ENCODE results near the gene LPA. TPM values are rescaled to one million over a fixed set of nuclear protein-coding genes. Genes with fewer than 3 reads are reported as not detected.
"Not testable (repeated sequence)": the region's sequence is repeated elsewhere in the genome, so short reads cannot be mapped to it uniquely, and the experiment has no call there.

The LPA gene, protein sequence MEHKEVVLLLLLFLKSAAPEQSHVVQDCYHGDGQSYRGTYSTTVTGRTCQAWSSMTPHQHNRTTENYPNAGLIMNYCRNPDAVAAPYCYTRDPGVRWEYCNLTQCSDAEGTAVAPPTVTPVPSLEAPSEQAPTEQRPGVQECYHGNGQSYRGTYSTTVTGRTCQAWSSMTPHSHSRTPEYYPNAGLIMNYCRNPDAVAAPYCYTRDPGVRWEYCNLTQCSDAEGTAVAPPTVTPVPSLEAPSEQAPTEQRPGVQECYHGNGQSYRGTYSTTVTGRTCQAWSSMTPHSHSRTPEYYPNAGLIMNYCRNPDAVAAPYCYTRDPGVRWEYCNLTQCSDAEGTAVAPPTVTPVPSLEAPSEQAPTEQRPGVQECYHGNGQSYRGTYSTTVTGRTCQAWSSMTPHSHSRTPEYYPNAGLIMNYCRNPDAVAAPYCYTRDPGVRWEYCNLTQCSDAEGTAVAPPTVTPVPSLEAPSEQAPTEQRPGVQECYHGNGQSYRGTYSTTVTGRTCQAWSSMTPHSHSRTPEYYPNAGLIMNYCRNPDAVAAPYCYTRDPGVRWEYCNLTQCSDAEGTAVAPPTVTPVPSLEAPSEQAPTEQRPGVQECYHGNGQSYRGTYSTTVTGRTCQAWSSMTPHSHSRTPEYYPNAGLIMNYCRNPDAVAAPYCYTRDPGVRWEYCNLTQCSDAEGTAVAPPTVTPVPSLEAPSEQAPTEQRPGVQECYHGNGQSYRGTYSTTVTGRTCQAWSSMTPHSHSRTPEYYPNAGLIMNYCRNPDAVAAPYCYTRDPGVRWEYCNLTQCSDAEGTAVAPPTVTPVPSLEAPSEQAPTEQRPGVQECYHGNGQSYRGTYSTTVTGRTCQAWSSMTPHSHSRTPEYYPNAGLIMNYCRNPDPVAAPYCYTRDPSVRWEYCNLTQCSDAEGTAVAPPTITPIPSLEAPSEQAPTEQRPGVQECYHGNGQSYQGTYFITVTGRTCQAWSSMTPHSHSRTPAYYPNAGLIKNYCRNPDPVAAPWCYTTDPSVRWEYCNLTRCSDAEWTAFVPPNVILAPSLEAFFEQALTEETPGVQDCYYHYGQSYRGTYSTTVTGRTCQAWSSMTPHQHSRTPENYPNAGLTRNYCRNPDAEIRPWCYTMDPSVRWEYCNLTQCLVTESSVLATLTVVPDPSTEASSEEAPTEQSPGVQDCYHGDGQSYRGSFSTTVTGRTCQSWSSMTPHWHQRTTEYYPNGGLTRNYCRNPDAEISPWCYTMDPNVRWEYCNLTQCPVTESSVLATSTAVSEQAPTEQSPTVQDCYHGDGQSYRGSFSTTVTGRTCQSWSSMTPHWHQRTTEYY (N-terminal part only)
- not detected for total RNA-seq
- long read RNA-seq, result 0 reads

GRCh38 chr6:160664198-160664597, at the start of gene LPA:
LPA (minus strand) TSS chr6:160664275; CDS start chr6:160664214, 61 bp downstream.
- intact Hi-C loops (cut with DNase I); DNase-seq (ENCODE audit: low spot score): not testable (repeated sequence)

DNA sequence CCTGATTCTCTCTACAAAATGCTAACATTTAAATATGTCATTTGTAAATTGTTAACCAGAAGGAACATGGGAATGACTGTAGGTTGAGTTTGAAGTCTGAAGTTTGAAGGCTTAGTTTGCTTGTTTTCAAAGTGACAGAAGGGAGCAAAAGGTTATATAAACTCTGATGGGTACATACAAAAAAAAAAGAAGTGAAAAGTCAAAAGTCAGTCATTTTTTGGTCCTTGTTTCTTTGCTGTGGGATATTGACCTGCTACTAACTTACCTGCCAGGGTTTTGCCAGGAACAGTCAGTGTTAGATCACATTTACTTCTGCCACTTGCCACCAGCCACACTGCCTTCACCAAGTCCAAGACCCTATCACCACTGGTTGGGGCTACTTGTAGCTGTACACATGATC, 44.9 kb upstream of the LPA start:
- intact Hi-C loops (cut with DNase I); DNase-seq (ENCODE audit: low spot score): not testable (repeated sequence)

DNA sequence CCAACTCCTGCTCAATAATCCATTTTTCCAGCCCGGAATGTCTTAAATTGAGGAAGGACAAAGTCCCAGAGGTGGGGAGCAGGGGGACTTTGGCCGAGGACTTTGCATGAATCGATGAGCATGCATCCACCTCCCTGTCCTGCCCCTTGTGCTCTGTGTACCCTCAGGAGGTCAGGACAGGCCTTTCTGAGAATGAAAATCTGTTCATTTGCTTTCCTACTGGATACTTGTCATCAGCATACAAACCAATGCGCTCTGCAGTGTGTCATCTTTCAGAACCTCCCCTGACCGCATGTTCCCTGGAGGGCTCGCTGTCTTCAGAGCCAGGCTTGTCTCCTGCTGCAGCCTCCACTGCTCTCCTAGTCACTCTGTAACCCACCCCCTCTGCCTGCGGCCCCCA, 40.6 kb upstream of the LPA start:
- intact Hi-C loops (cut with DNase I); DNase-seq (ENCODE audit: low spot score): not testable (repeated sequence)

DNA sequence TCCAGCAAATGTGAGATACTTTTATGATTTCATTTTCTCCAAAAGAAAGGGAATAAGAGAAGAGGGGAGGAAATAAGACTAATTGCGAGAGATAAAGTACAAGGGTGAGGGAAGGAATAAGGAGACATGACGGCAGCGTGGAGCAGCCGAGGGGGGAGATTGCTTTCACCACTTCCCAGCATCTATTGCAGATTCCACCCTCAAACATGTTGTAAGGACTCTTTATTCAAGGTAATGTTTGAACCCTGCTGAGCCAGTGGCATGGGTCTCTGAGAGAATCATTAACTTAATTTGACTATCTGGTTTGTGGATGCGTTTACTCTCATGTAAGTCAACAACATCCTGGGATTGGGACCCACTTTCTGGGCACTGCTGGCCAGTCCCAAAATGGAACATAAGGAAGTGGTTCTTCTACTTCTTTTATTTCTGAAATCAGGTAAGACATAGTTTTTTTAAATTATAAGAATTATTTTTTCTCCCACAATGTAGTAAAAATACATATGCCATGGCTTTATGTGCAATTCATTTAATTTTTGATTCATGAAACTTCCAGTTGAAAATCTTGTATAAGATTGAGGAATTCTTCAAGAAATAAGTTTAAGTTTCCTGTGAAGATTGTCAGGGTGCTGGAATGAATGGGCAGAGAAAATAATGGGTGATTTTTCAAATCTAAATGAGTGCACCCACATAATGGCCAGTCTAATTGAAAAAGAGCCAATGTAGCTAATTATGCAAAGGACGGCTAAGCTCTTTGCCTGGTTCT, 38.0 kb upstream of the LPA start, which contains the start of gene PLG:
TSS of gene PLG (plus strand) at position 327 of the 763 bp plus-strand sequence. CDS start at position 388, 61 bp downstream.
- intact Hi-C loops (cut with DNase I), result not testable (repeated sequence)

DNA sequence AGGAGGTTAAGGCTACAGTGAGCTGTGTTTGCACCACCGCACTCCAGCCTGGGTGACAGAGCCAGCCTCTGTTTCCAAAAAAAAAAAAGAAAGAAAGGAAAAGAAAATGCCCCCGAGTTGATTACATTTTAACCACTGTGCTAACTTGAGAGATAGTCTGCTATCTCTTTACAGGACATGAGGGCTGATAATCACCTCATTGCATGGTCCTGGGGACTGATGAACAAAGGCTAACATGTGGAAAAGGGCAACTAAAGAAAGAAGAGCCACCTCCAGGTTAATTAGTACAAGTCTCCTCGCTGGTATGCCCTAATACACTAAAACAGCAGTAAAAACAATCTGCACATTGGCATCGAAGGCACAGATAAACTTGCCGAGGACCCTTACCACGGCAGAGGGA, 33.8 kb upstream of the LPA start:
- intact Hi-C loops (cut with DNase I), result no loop called here
- DNase-seq (ENCODE audit: low spot score), result no peak

More for the DNA sequence above, 38.0 kb upstream of the LPA start, which contains the start of gene PLG:
- DNase-seq (ENCODE audit: low spot score), result not testable (repeated sequence)

GRCh38 chr6:160696884-160697283, 32.8 kb upstream of the LPA start:
- intact Hi-C loops (cut with DNase I); DNase-seq (ENCODE audit: low spot score): not testable (repeated sequence)

DNA sequence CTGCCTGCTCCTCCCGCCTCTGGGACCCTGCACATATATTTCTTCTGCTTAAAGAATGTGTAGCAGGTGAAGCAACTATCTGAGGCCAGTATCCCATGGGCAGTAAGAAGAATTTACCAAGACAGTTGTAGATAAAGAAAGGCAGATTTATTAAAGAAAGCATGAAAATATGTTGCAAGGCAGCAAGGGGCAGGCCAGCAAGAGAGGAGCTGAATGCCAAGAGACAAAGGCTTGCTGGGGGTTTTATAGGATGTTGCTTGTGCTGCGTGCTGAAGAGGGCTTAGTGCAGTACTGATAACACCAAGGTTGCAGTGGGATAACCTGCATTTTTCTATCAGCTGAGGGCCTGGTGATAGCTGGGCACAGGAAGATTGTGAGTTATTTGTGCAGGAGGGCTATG, 31.5 kb upstream of the LPA start:
- intact Hi-C loops (cut with DNase I); DNase-seq (ENCODE audit: low spot score): not testable (repeated sequence)

DNA sequence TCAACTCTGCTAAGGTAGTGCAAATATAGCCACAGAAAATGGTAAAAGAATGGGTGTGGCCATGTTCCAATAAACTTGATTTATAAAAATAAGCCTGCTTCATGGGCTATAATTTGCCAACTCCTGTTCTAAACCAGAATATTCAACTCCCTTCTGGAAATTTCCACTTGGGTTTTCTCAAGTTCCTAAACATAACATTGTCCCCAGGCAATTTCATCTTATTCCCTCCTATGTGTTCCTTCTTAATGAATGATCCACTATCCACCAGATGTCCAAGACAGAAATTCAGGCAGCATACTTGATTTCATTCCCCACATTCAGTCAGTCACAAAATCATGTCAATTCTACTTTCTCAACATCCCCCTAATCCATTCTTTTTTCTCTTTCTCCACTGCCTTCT, 30.9 kb upstream of the LPA start:
- intact Hi-C loops (cut with DNase I); DNase-seq (ENCODE audit: low spot score): not testable (repeated sequence)

DNA sequence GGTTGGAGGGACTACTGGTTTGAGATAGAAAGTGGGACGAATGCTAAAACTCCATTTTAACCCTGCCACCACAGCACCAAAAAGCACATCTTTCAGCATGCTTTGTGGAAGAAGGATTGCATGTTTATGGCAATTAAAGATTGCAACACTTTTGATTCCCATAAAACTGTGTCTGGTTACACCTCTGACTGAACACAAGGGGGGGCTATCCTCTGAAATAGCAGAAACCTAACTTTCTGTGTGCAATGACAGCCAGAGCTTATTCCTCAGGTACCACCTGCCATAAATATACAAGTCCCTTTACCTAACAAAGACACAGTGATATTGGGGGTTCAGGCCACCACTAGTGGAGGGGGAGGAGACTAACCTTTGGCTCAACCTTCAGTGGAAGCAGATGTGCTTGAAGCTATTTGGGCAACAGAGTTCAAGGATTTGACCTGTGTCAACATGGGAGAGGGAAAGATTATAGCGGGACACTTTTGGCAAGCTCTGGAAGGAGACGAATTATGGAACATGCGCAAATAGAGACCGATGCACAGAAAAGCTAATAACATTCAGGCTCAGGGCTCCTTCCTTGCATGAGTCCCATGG, 28.4 kb upstream of the LPA start:
- intact Hi-C loops (cut with DNase I), result no loop called here
- no peak for DNase-seq (ENCODE audit: low spot score)

GRCh38 chr6:160691617-160692016, 27.5 kb upstream of the LPA start:
- intact Hi-C loops (cut with DNase I), result no loop called here
- no peak for DNase-seq (ENCODE audit: low spot score)

DNA sequence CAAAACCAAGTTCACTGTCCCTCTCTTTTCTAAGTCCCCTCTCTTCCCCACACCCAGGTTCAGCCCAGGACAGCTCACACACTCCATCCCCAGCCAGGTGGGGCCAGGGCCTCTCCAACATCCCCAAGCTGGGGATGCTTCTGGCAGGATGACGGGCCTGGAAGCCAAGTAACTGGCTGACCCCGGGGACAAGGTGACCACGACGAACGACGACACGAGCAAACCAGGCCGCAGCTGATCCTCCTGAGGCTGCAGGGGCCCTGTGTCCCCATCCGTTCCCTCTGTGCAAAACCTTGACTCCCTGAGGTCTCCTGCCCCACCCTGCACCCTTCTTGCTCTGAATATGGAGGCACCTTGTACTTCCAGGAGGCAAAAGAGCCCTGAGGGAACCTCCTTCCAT, 26.4 kb upstream of the LPA start:
- DNase-seq (ENCODE audit: low spot score), result no peak
- intact Hi-C loops (cut with DNase I), result no loop called here

- no peak for DNase-seq (ENCODE audit: low spot score)
- intact Hi-C loops (cut with DNase I), result no loop called here
Measured at GRCh38 chr6:160685762-160686450, 21.8 kb upstream of the LPA start.

DNA sequence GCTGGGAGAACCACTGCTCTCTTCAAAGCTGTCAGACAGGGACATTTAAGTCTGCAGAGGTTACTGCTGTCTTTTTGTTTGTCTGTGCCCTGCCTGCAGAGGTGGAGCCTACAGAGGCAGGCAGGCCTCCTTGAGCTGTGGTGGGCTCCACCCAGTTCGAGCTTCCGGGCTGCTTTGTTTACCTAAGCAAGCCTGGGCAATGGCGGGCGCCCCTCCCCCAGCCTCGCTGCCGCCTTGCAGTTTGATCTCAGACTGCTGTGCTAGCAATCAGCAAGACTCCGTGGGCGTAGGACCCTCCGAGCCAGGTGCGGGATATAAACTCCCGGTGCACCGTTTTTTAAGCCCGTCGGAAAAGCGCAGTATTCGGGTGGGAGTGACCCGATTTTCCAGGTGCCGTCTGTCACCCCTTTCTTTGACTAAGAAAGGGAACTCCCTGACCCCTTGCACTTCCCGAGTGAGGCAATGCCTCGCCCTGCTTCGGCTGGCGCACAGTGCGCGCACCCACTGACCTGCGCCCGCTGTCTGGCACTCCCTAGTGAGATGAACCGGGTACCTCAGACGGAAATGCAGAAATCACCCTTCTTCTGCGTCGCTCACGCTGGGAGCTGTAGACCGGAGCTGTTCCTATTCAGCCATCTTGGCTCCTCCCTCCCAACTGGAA, 21.2 kb upstream of the LPA start:
- not testable (repeated sequence) for DNase-seq (ENCODE audit: low spot score)

DNA sequence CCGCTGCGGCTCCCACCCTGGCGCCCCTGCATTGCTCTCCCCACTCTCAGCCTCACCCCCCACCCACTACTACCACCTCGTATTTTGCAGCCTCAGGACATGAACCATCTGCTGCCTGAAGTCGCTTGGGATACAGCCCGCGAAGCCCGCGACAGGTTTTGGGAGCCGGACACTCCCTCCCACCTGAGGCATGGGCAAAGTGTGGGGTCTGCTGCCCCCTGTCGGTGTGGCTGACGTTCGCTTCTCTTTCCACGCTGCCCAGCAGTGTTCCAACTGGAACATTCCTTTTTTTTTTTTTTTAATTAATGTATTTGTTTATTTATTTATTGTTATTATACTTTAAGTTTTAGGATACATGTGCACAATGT, 15.3 kb upstream of the LPA start:
- no peak for DNase-seq (ENCODE audit: low spot score)
- intact Hi-C loops (cut with DNase I), result no loop called here

More for the DNA sequence above, 21.2 kb upstream of the LPA start:
- intact Hi-C loops (cut with DNase I), result not testable (repeated sequence)

GRCh38 chr6:160678744-160679401, 14.8 kb upstream of the LPA start:
- intact Hi-C loops (cut with DNase I), result no loop called here

DNA sequence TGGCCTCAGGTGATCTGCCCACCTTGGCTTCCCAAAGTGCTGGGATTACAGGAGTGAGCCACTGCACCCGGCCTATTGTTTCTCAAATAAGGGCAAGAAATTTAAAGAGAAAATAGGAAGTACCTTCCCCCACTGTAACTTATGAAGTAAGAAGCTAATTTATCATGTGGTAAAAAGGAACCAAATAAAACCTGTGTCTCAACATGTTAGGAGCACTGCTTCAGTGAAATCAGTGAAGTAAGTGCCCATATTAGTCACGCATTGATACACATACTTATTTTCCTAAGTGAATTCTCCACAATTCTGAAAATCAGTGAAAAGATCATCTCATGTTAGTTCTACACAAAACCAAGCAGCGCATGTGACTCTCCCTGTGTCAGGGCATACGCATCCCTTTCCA, 14.2 kb upstream of the LPA start:
- no peak for DNase-seq (ENCODE audit: low spot score)
- intact Hi-C loops (cut with DNase I), result no loop called here

More at GRCh38 chr6:160678744-160679401, 14.8 kb upstream of the LPA start:
- no peak for DNase-seq (ENCODE audit: low spot score)

GRCh38 chr6:160676418-160676817, 12.3 kb upstream of the LPA start:
- DNase-seq (ENCODE audit: low spot score); intact Hi-C loops (cut with DNase I): not testable (repeated sequence)

Measured in cardiac septum (tissue), 1 donor.